NCI-H524 treated with DMSO at 0.1 percent for 48 hours (cell line): ENCODE measurements around the gene GRIA4.

Source experiments
- DNase-seq: peaks from one replicate; lab custom pipeline; 2025; lab: John Stamatoyannopoulos, UW

Gene GRIA4

GRCh38 chr11:105918600-105918999 lies 308.7 kb downstream of the GRIA4 start:
- no peak for DNase-seq

- DNase-seq: no peak
Observed at GRCh38 chr11:105923252-105923651, 313.4 kb downstream of the GRIA4 start.

- DNase-seq: no peak
Observed at GRCh38 chr11:105923807-105924206, 313.9 kb downstream of the GRIA4 start.

- DNase-seq: no peak
Observed at GRCh38 chr11:105929084-105929955, 319.4 kb downstream of the GRIA4 start.

GRCh38 chr11:105933695-105934094 lies 323.8 kb downstream of the GRIA4 start:
- DNase-seq: no peak

- no peak for DNase-seq
Observed at GRCh38 chr11:105935791-105936190, 325.9 kb downstream of the GRIA4 start.

- DNase-seq: no peak
Observed at GRCh38 chr11:105937331-105937730, 327.5 kb downstream of the GRIA4 start.

GRCh38 chr11:105937738-105938137 lies 327.9 kb downstream of the GRIA4 start:
- no peak for DNase-seq

GRCh38 chr11:105942921-105943320 lies 333.0 kb downstream of the GRIA4 start:
- no peak for DNase-seq

- DNase-seq: no peak
Observed at GRCh38 chr11:105948918-105949590, 339.2 kb downstream of the GRIA4 start.

GRCh38 chr11:105953886-105954285 lies 344.0 kb downstream of the GRIA4 start:
- DNase-seq: no peak

- DNase-seq: peak; percentile 71
Observed at GRCh38 chr11:105960252-105961245, 350.7 kb downstream of the GRIA4 start.

GRCh38 chr11:105968021-105968697 lies 358.3 kb downstream of the GRIA4 start:
- DNase-seq: no peak

GRCh38 chr11:105969756-105970155 lies 359.9 kb downstream of the GRIA4 start:
- DNase-seq: no peak

- no peak for DNase-seq
Observed at GRCh38 chr11:105975128-105975527, 365.3 kb downstream of the GRIA4 start.

- DNase-seq: no peak
Observed at GRCh38 chr11:105979997-105980703, 370.3 kb downstream of the GRIA4 start.

GRCh38 chr11:105986554-105986953 lies 376.7 kb downstream of the GRIA4 start:
- DNase-seq: no peak

- no peak for DNase-seq
Observed at GRCh38 chr11:105988197-105988596, 378.3 kb downstream of the GRIA4 start.

- no peak for DNase-seq
Observed at GRCh38 chr11:105989124-105989523, 379.3 kb downstream of the GRIA4 start.

- no peak for DNase-seq
Observed at GRCh38 chr11:105991888-105992287, 382.0 kb downstream of the GRIA4 start.
